Uterus (tissue), 4 donors: ENCODE results near the gene PIAS2. TPM values are rescaled to one million over a fixed set of nuclear protein-coding genes. Genes with fewer than 3 reads are reported as not detected.

Experiments used
- DNase-seq, 2 donors: peaks; one replicate each; pipeline ENCODE4 v3.0.0-alpha.2; 2019 to 2020
- H3K27ac ChIP-seq, 2 donors: fragments of 200-600 bp; sonication (generic); 1 replicate in 1 of 2; 2 replicates in 1 of 2; pipeline ENCODE4 v1.5.1; 2016 to 2018
- H3K27me3 ChIP-seq, 2 donors: fragments of 200-600 bp; sonication (generic); one replicate each; pipeline ENCODE4 v1.5.1; 2018 to 2019; ENCODE audit warnings: control low read depth in 1 of 2
- H3K36me3 ChIP-seq, 2 donors: fragments of 200-600 bp; sonication (generic); one replicate each; pipeline ENCODE4 v1.5.1; 2019; ENCODE audit warnings: control low read depth in 1 of 2
- H3K4me1 ChIP-seq, 2 donors: fragments of 200-600 bp; sonication (generic); one replicate each; pipeline ENCODE4 v1.5.1; 2018 to 2019; ENCODE audit warnings: control low read depth in 1 of 2
- H3K4me3 ChIP-seq, 2 donors: fragments of 200-600 bp; sonication (generic); 1 replicate in 1 of 2; 2 replicates in 1 of 2; pipeline ENCODE4 v1.5.1; 2018 to 2019; ENCODE audit warnings: mild to moderate bottlenecking in 1 of 2
- H3K9me3 ChIP-seq, 2 donors: fragments of 200-600 bp; sonication (generic); one replicate each; pipeline ENCODE4 v1.5.1; 2019; ENCODE audit warnings: control low read depth in 1 of 2
- CTCF ChIP-seq, 4 experiments: fragments of 200-600 bp in 2 of 4; fragments of 450-650 bp in 2 of 4; sonication (generic) in 2 of 4; IDR thresholded peaks; one replicate each; pipeline ENCODE4 v1.5.1; 2016 to 2019; ENCODE audit warnings: antibody characterized with exemption in 4 of 4, mild to moderate bottlenecking in 2 of 4, moderate library complexity in 1 of 4
- POLR2A ChIP-seq, 2 donors: fragments of 450-650 bp; IDR thresholded peaks; one replicate each; pipeline ENCODE4 v1.6.1; 2016; ENCODE audit warnings: antibody characterized with exemption in 2 of 2, mild to moderate bottlenecking in 1 of 2, moderate library complexity in 1 of 2
- intact Hi-C: fragments of 100-400 bp; cut with DNase I; formaldehyde crosslinking; loops from one replicate; pipeline ENCODE4 v1.15.1; 2023; ENCODE audit warnings: low total_unique reads
- total RNA-seq, 4 donors: library from RNA; depleted of rRNA in 3 of 4; stranded (reverse); fragments of >200 nt in 3 of 4; gene quantifications; one replicate each; pipeline versions ENCODE4 v1.1.0 to v1.2.4, GENCODE V29; 2014 to 2023
- donor health status: DM: yes; HTN: yes; CAD: no.

The PIAS2 gene
- total RNA-seq, 4 donors from 2014 or later, result 13.1 to 68.6 (median 34.8) TPM

DNA sequence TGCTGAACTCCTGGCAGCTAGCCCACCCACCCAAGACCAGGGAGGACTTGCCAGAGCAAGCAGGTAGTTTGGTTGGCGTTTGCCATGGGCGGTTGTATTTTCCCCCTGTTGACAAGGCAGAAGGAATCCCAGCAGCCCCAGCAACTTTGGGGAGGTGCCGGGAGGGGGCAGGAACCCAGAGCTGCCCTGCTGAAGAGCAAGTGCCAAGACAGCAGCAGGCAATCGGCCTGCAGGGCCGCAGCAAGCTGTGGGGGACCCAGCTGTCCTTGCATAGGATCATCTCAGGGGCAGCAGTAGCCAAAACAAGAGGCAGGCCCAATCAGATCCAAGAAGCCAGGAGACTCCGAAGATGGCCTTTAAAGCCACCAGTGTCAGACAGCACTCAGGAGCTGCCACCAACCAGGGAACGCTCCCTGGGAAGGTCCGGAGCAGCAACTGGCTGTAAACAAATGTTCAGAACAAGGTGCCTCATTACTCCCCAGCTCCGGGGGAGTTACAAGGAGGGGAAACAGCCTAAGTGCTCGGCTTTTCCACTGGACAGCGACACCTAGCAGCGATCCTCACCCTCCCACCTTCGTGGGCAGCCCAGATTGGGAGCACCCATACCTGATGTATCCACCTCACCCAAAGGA is 162.5 kb downstream of the PIAS2 start:
- DNase-seq, result no peak
- H3K27me3 ChIP-seq, result peaks cover 0 to 8% of the 10 kb centered on the region in 2 donors
- intact Hi-C loops, result no loop called here

DNA sequence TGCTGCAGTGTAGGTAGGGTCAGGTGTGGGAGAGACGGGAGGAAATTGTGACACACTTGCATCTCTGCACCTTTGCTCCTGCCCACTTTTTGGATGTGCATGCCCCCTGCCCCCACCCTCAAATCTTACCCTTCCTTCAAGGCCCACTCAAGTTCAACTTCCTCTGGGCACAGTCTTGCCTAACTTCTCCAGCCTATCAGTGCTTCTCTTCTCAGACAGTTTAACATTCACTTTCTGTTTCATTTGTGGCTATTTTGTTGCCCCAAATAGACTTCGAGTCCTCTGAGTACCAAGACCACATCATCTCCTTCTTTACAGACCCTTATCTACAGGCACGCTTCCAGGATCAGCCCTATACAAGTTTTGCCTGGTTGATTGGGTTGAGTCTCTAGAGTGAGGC is 163.1 kb downstream of the PIAS2 start:
- Histone ChIP-seq H3K27ac (no peak overlapping the region), H3K4me3 (no peak overlapping the region), H3K36me3 (no peaks in the 10 kb centered on the region), H3K9me3 (no peaks in the 10 kb centered on the region), H3K4me1 (peaks cover 0 to 17% of the 10 kb centered on the region in 2 donors), H3K27me3 (peaks cover 0 to 8% of the 10 kb centered on the region in 2 donors)
- intact Hi-C loops, result no loop called here
- no peak for TF ChIP-seq POLR2A (IDR thresholded peaks at IDR 0.05)
- no peak for TF ChIP-seq CTCF (IDR thresholded peaks at IDR 0.05)
- no peak for DNase-seq

More for the DNA sequence above, 162.5 kb downstream of the PIAS2 start:
- Histone ChIP-seq H3K27ac (no peak overlapping the region), H3K9me3 (no peaks in the 10 kb centered on the region), H3K4me1 (peaks cover 0 to 17% of the 10 kb centered on the region in 2 donors), H3K4me3 (no peak overlapping the region), H3K36me3 (no peaks in the 10 kb centered on the region)
- no peak for TF ChIP-seq CTCF (IDR thresholded peaks at IDR 0.05)
- TF ChIP-seq POLR2A (IDR thresholded peaks at IDR 0.05), result no peak

Other genes starting within 250 kb of the PIAS2 start
- gene ST8SIA5, start 160.5 kb downstream of the PIAS2 start, total RNA-seq, result under 1 TPM in 1 of 4 donors, not detected in 3; 0.76 TPM
- gene KATNAL2, start 95 bp upstream of the PIAS2 start, total RNA-seq, result 10 to 100 TPM in 1 of 4 donors, 1 to 10 TPM in 2, not detected in 1; 2.8 to 14.3 (median 3.6) TPM
- not detected for gene ELOA2, start 118.1 kb upstream of the PIAS2 start, total RNA-seq
- gene HDHD2, start 233.0 kb upstream of the PIAS2 start, total RNA-seq, result 10 to 100 TPM in 3 of 4 donors, 1 to 10 TPM in 1; 8.8 to 57.7 (median 21.9) TPM